Activated B cell treated with CpG ODN at 0.5 μM for 24 hours (primary cell): ENCODE data around the gene BHLHE23. TPM values are rescaled to one million over a fixed set of nuclear protein-coding genes. Genes with fewer than 3 reads are reported as not detected.

Experiments
- ATAC-seq: fragments of 200-7000 bp; cut with Tn5 transposase; one replicate; pipeline ENCODE4 v1.10.0; 2021; ENCODE audit warnings: low read depth, mild to moderate bottlenecking, moderate library complexity
- CTCF ChIA-PET: fragments of 350-600 bp; sonication (Branson Sonifier 250); formaldehyde crosslinking; loops from one replicate; lab custom pipeline; 2021; ENCODE audit warnings: antibody characterized with exemption; lab: Charles Lee
- POLR2A ChIA-PET: fragments of 350-600 bp; sonication (Branson Sonifier 250); formaldehyde crosslinking; loops from one replicate; lab custom pipeline; 2021; ENCODE audit warnings: antibody characterized with exemption; lab: Charles Lee
- DNase-seq: peaks from one replicate; pipeline ENCODE4 v3.0.0; 2022
- H3K27ac Mint-ChIP-seq: one replicate; pipeline ENCODE4 v1.8.0; 2020; ENCODE audit warnings: mixed read lengths
- H3K27me3 Mint-ChIP-seq: one replicate; pipeline ENCODE4 v1.8.0; 2021; ENCODE audit warnings: mixed read lengths
- H3K36me3 Mint-ChIP-seq: one replicate; pipeline ENCODE4 v1.8.0; 2021; ENCODE audit warnings: low read depth, mixed read lengths
- H3K4me1 Mint-ChIP-seq: one replicate; pipeline ENCODE4 v1.8.0; 2021; ENCODE audit warnings: mixed read lengths
- H3K4me3 Mint-ChIP-seq: one replicate; pipeline ENCODE4 v1.8.0; 2020; ENCODE audit warnings: mild to moderate bottlenecking, mixed read lengths
- H3K9me3 Mint-ChIP-seq: one replicate; pipeline ENCODE4 v1.8.0; 2020; ENCODE audit warnings: mixed read lengths
- intact Hi-C: fragments of 100-400 bp; cut with micrococcal nuclease; formaldehyde crosslinking; loops from one replicate; pipeline ENCODE4 v1.15.1; 2024
- total RNA-seq: library from RNA; stranded (reverse); gene quantifications from 2 replicates; pipeline ENCODE4 v1.2.3, GENCODE V29; 2022
- TF ChIP-seq, protein P1 (sequence below): fragments of 200-600 bp; IDR thresholded peaks from one replicate; pipeline ENCODE4 v1.8.0; 2022; ENCODE audit warnings: antibody characterized with exemption, mild to moderate bottlenecking

Gene BHLHE23
- total RNA-seq, 1 donor from 2014 or later: not detected

DNA sequence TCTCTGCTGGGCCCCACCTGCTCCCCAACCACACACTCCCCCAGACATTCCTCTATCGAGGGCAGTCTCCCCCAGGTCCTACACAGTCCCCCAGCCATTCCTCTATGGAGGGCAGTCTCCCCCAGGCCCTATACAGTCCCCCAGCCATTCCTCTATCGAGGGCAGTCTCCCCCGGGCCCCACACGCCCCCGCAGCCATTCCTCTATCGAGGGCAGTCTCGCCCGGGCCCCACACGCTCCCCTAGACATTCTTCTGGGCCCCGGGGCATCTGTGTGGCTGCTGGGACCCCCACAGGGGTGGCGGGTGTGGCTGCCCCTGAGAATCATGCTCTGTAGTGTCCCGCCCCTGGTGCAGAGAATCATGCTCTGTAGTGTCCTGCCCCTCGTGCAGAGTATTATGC, 43.6 kb upstream of the BHLHE23 start:
- Mint-ChIP-seq H3K36me3 (no peaks in the 10 kb centered on the region), H3K4me1 (no peaks in the 10 kb centered on the region), H3K27me3 (peaks cover 5% of the 10 kb centered on the region), H3K9me3 (no peaks in the 10 kb centered on the region), H3K27ac (no peak overlapping the region), H3K4me3 (no peak overlapping the region)
- intact Hi-C loops: loop anchor here (10.0 kb wide), 1 partner anchor 204 kb away; the partner anchor contains the start of gene NKAIN4
- TF ChIP-seq, protein P1, sequence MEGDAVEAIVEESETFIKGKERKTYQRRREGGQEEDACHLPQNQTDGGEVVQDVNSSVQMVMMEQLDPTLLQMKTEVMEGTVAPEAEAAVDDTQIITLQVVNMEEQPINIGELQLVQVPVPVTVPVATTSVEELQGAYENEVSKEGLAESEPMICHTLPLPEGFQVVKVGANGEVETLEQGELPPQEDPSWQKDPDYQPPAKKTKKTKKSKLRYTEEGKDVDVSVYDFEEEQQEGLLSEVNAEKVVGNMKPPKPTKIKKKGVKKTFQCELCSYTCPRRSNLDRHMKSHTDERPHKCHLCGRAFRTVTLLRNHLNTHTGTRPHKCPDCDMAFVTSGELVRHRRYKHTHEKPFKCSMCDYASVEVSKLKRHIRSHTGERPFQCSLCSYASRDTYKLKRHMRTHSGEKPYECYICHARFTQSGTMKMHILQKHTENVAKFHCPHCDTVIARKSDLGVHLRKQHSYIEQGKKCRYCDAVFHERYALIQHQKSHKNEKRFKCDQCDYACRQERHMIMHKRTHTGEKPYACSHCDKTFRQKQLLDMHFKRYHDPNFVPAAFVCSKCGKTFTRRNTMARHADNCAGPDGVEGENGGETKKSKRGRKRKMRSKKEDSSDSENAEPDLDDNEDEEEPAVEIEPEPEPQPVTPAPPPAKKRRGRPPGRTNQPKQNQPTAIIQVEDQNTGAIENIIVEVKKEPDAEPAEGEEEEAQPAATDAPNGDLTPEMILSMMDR: no peak
- no peak for ATAC-seq
- no peak for DNase-seq
- ChIA-PET CTCF (no interaction called here), POLR2A (no interaction called here)

DNA sequence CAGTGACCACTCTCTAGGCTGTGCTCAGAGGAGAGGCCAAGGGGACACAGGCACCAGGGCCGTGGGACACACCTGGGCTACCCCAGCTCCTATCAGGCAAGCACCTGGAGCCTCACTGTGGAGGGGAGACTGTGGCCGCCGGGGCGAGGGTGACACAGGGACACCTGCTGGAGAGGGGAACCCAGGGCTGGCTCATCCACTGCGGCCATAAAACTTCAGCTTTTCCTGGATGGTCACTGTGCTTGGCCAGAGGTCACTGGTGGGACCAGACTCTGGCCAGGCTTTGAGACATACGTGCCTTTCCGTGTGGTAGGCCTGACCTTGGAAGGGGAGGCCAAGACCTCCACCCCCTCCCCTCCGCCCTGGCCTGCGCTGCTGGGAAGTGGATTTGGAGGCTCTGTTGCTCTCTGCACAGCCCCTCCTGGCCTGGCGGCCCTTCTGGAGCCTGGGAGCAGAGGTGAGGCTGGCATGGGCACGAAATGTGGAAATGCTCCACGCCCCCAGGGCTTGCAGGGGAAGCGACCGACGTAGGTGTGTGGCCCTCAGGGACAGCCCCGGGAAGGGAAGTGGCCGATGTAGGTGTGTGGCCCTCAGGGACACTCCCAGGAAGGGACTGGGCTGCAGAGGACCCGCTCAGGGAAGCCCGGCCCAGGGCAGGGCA, 42.9 kb upstream of the BHLHE23 start:
- DNase-seq (no peak), ATAC-seq (no peak)
- Mint-ChIP-seq H3K27me3 (peaks cover 5% of the 10 kb centered on the region), H3K36me3 (no peaks in the 10 kb centered on the region), H3K4me3 (no peak overlapping the region), H3K9me3 (no peaks in the 10 kb centered on the region), H3K4me1 (no peaks in the 10 kb centered on the region), H3K27ac (no peak overlapping the region)
- intact Hi-C loops: loop anchor here (10.0 kb wide), 1 partner anchor 205 kb away; the partner anchor contains the start of gene NKAIN4
- ChIA-PET POLR2A (no interaction called here), CTCF (no interaction called here)
- TF ChIP-seq, protein P1: no peak

- ATAC-seq: no peak
- TF ChIP-seq, protein P1: no peak
- no peak for DNase-seq
- no peak overlapping the region for H3K4me3 Mint-ChIP-seq
- CTCF ChIA-PET: no interaction called here
- H3K36me3 Mint-ChIP-seq: no peaks in the 10 kb centered on the region
- no peak overlapping the region for H3K27ac Mint-ChIP-seq
- no peaks in the 10 kb centered on the region for H3K4me1 Mint-ChIP-seq
- POLR2A ChIA-PET: no interaction called here
- peaks cover 8% of the 10 kb centered on the region for H3K27me3 Mint-ChIP-seq
- H3K9me3 Mint-ChIP-seq: no peaks in the 10 kb centered on the region
- intact Hi-C loops: no loop called here
Measured at GRCh38 chr20:63049191-63049518, 42.4 kb upstream of the BHLHE23 start.

DNA sequence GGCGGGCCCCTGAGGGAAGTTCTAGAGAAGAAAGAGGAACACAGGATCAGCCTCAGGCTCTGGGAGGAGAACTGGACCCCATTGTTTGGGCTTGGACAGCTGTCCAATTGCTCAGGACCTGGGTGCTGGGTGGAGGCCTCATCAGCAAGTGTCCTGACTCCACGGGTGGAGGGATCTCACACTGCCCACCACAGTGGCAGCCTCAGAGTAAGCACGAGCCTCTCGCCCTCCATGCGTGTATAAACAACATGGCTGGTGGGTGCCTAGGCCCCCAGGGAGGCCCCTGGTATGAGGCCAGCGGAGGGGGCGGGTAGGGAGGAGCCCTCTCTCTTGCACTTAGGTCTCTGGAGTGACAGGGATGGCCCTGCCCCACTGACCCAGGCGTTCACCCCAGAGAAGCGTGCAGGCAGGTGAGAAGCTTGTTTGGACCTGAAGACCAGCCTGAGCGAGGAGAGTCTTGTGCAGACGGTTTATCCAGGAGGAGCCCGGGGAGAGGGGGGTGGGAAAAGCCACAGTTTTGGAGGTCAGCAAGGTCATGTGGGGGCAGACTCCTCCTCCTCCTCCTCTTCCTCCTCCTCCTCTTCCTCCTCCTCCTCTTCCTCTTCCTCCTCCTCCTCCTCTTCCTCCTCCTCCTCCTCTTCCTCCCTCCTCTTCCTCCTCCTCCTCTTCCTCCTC, 41.9 kb upstream of the BHLHE23 start:
- Mint-ChIP-seq H3K27ac (no peak overlapping the region), H3K4me3 (no peak overlapping the region), H3K9me3 (no peaks in the 10 kb centered on the region), H3K4me1 (no peaks in the 10 kb centered on the region), H3K36me3 (no peaks in the 10 kb centered on the region), H3K27me3 (peaks cover 8% of the 10 kb centered on the region)
- ChIA-PET CTCF (no interaction called here), POLR2A (no interaction called here)
- DNase-seq (no peak), ATAC-seq (no peak)
- TF ChIP-seq, protein P1: no peak
- intact Hi-C loops: no loop called here

- CTCF ChIA-PET: no interaction called here
- no peak for DNase-seq
- no peak overlapping the region for H3K27ac Mint-ChIP-seq
Measured at GRCh38 chr20:63047946-63048345, 41.2 kb upstream of the BHLHE23 start.

More at GRCh38 chr20:63047946-63048345, 41.2 kb upstream of the BHLHE23 start:
- H3K9me3 Mint-ChIP-seq: no peaks in the 10 kb centered on the region
- intact Hi-C loops: no loop called here
- POLR2A ChIA-PET: no interaction called here
- H3K4me1 Mint-ChIP-seq: no peaks in the 10 kb centered on the region
- H3K4me3 Mint-ChIP-seq: no peak overlapping the region
- TF ChIP-seq, protein P1: no peak
- H3K27me3 Mint-ChIP-seq: peaks cover 9% of the 10 kb centered on the region
- no peaks in the 10 kb centered on the region for H3K36me3 Mint-ChIP-seq
- ATAC-seq: no peak
